Endothelial cell (in vitro differentiated cells): ENCODE measurements around the gene SH3RF3. TPM values are rescaled to one million over a fixed set of nuclear protein-coding genes. Genes with fewer than 3 reads are reported as not detected.
"Not testable (repeated sequence)": the region's sequence is repeated elsewhere in the genome, so short reads cannot be mapped to it uniquely, and the experiment has no call there.

Experiments used
- DNase-seq: peaks from one replicate; pipeline ENCODE4 v3.0.0; 2021; ENCODE audit warnings: low spot score
- H3K27ac Mint-ChIP-seq: one replicate; pipeline ENCODE4 v1.8.0; 2021; ENCODE audit warnings: mixed read lengths, inconsistent platforms; ENCODE audit not compliant: unreplicated experiment
- H3K27me3 Mint-ChIP-seq: one replicate; pipeline ENCODE4 v1.8.0; 2021; ENCODE audit warnings: mild to moderate bottlenecking, moderate library complexity, mixed read lengths, inconsistent platforms; ENCODE audit not compliant: unreplicated experiment
- H3K36me3 Mint-ChIP-seq: one replicate; pipeline ENCODE4 v1.8.0; 2021; ENCODE audit warnings: mild to moderate bottlenecking, low read depth, mixed read lengths, inconsistent platforms; ENCODE audit not compliant: unreplicated experiment
- H3K4me1 Mint-ChIP-seq: one replicate; pipeline ENCODE4 v1.8.0; 2021; ENCODE audit warnings: mild to moderate bottlenecking, mixed read lengths, inconsistent platforms; ENCODE audit not compliant: unreplicated experiment
- H3K4me3 Mint-ChIP-seq: one replicate; pipeline ENCODE4 v1.8.0; 2021; ENCODE audit warnings: mild to moderate bottlenecking, mixed read lengths, inconsistent platforms; ENCODE audit not compliant: unreplicated experiment
- H3K9me3 Mint-ChIP-seq: one replicate; pipeline ENCODE4 v1.8.0; 2021; ENCODE audit warnings: mixed read lengths, inconsistent platforms; ENCODE audit not compliant: unreplicated experiment
- CTCF ChIP-seq: fragments of 200-600 bp; sonication (generic); IDR thresholded peaks from one replicate; pipeline ENCODE4 v1.5.0; 2021; ENCODE audit warnings: antibody characterized with exemption; ENCODE audit not compliant: unreplicated experiment
- total RNA-seq: library from RNA; stranded (reverse); fragmentation: NEBNext Ultra II Directional; extraction: Animal tissue kit (Norgen Biotek cat#: 25700); gene quantifications from one replicate; pipeline ENCODE4 v1.2.1, GENCODE V29; 2021; ENCODE audit not compliant: unreplicated experiment

SH3RF3 gene
- total RNA-seq, 1 donor from 2014 or later = 12.8 TPM

GRCh38 chr2:109160714-109161440 lies 31.9 kb downstream of the SH3RF3 start:
- no peak for TF ChIP-seq CTCF
- DNase-seq = no peak
- Mint-ChIP-seq H3K9me3 (no peaks in the 10 kb centered on the region), H3K4me3 (no peak overlapping the region), H3K36me3 (no peaks in the 10 kb centered on the region), H3K27ac (no peak overlapping the region), H3K27me3 (peaks cover 5% of the 10 kb centered on the region), H3K4me1 (peaks cover 22% of the 10 kb centered on the region)

- H3K4me3 Mint-ChIP-seq, DNase-seq, H3K36me3 Mint-ChIP-seq, H3K27me3 Mint-ChIP-seq, H3K27ac Mint-ChIP-seq, H3K9me3 Mint-ChIP-seq: not testable (repeated sequence)
- peaks cover 22% of the 10 kb centered on the region for H3K4me1 Mint-ChIP-seq
These were observed 33.4 kb downstream of the SH3RF3 start for GRCh38 chr2:109162367-109162766.

- Mint-ChIP-seq H3K27ac (no peak overlapping the region), H3K4me3 (no peak overlapping the region), H3K36me3 (no peaks in the 10 kb centered on the region), H3K9me3 (no peaks in the 10 kb centered on the region), H3K4me1 (peaks cover 22% of the 10 kb centered on the region), H3K27me3 (peaks cover 3% of the 10 kb centered on the region)
- TF ChIP-seq CTCF = no peak
- no peak for DNase-seq
These were observed 34.0 kb downstream of the SH3RF3 start for GRCh38 chr2:109162999-109163398.

GRCh38 chr2:109164311-109164710 lies 35.3 kb downstream of the SH3RF3 start:
- Mint-ChIP-seq H3K4me1 (peaks cover 22% of the 10 kb centered on the region), H3K9me3 (no peaks in the 10 kb centered on the region), H3K27me3 (peaks cover 3% of the 10 kb centered on the region), H3K36me3 (no peaks in the 10 kb centered on the region), H3K4me3 (no peak overlapping the region), H3K27ac (no peak overlapping the region)
- no peak for TF ChIP-seq CTCF
- no peak for DNase-seq

- H3K27ac Mint-ChIP-seq = no peak overlapping the region
- H3K36me3 Mint-ChIP-seq = no peaks in the 10 kb centered on the region
- H3K27me3 Mint-ChIP-seq = peaks cover 3% of the 10 kb centered on the region
- no peak for DNase-seq
- no peak overlapping the region for H3K4me3 Mint-ChIP-seq
- peaks cover 22% of the 10 kb centered on the region for H3K4me1 Mint-ChIP-seq
- TF ChIP-seq CTCF = no peak
- no peaks in the 10 kb centered on the region for H3K9me3 Mint-ChIP-seq
These were observed 35.8 kb downstream of the SH3RF3 start for GRCh38 chr2:109164739-109165221.
